BJ (cell line): ENCODE data around the gene ITGA1. TPM values are rescaled to one million over a fixed set of nuclear protein-coding genes. Genes with fewer than 3 reads are reported as not detected.

Source experiments
- CTCF ChIA-PET: fragments of 350-600 bp; formaldehyde crosslinking; extraction: SDS; loops from one replicate; lab custom pipeline; 2021; ENCODE audit warnings: antibody characterized with exemption, inconsistent platforms; lab: Yijun Ruan, JAX
- POLR2A ChIA-PET: fragments of 300-600 bp; sonication (Branson Sonifier 250); formaldehyde crosslinking; extraction: SDS; loops from one replicate; lab custom pipeline; 2021; ENCODE audit warnings: antibody characterized with exemption; lab: Charles Lee
- DNase-seq: peaks from one replicate; pipeline ENCODE4 v3.0.0-alpha.2; 2011; ENCODE audit warnings: low read depth
- H3K27me3 ChIP-seq: 2 replicates; pipeline ENCODE4 v1.6.0; 2011; ENCODE audit warnings: low read length; ENCODE audit not compliant: control insufficient read depth, insufficient read depth
- H3K36me3 ChIP-seq: 2 replicates; pipeline ENCODE4 v1.5.1; 2011; ENCODE audit warnings: low read length; ENCODE audit not compliant: control insufficient read depth, insufficient read depth
- H3K4me3 ChIP-seq: 2 replicates; pipeline ENCODE4 v1.5.1; 2011; ENCODE audit warnings: low read depth, mild to moderate bottlenecking, control low read depth, low read length
- CTCF ChIP-seq: IDR thresholded peaks from 2 replicates; pipeline ENCODE4 v1.5.1; 2011; ENCODE audit warnings: low read depth, mild to moderate bottlenecking, control low read depth, inconsistent platforms, low read length, moderate library complexity; ENCODE audit not compliant: insufficient read depth
- polyA plus RNA-seq: library from polyadenylated mRNA; depleted of rRNA; stranded (reverse); fragments of >200 nt; gene quantifications from 2 replicates; pipeline ENCODE4 v1.2.3, GENCODE V29; 2011

The ITGA1 gene
- polyA plus RNA-seq, 1 experiment: 35.2 TPM

- Histone ChIP-seq H3K27me3 (no peaks in the 10 kb centered on the region), H3K36me3 (no peaks in the 10 kb centered on the region), H3K4me3 (no peak overlapping the region)
- CTCF ChIA-PET: no interaction called here
- no peak for TF ChIP-seq CTCF
- POLR2A ChIA-PET: no interaction called here
- DNase-seq: no peak
These were observed 3.6 kb downstream of the ITGA1 start for GRCh38 chr5:52791366-52791765.

- H3K4me3 ChIP-seq: no peak overlapping the region
- CTCF ChIA-PET: no interaction called here
- no peaks in the 10 kb centered on the region for H3K36me3 ChIP-seq
- TF ChIP-seq CTCF: no peak
- POLR2A ChIA-PET: no interaction called here
- no peak for DNase-seq
- H3K27me3 ChIP-seq: no peaks in the 10 kb centered on the region
These were observed 6.8 kb downstream of the ITGA1 start for GRCh38 chr5:52794519-52794918.

GRCh38 chr5:52796031-52796430, 8.3 kb downstream of the ITGA1 start:
- no peak for DNase-seq
- no peaks in the 10 kb centered on the region for H3K27me3 ChIP-seq
- no peaks in the 10 kb centered on the region for H3K36me3 ChIP-seq
- ChIA-PET POLR2A (no interaction called here), CTCF (no interaction called here)
- TF ChIP-seq CTCF: no peak
- H3K4me3 ChIP-seq: no peak overlapping the region

- no peaks in the 10 kb centered on the region for H3K27me3 ChIP-seq
- no peak overlapping the region for H3K4me3 ChIP-seq
- TF ChIP-seq CTCF: no peak
- POLR2A ChIA-PET: no interaction called here
- peaks cover 2% of the 10 kb centered on the region; the same call in 1 of the 2 replicates for H3K36me3 ChIP-seq
- CTCF ChIA-PET: interaction anchor here (1.3 kb wide), 1 partner anchor 119 kb away, joined by 3 read pairs; no protein-coding TSS in a partner anchor
- no peak for DNase-seq
These were observed 8.9 kb downstream of the ITGA1 start for GRCh38 chr5:52796516-52797103.

GRCh38 chr5:52798938-52799337, 11.2 kb downstream of the ITGA1 start:
- ChIA-PET CTCF (interaction anchor here (0.6 to 2.6 kb wide), 9 partner anchors 10 to 135 kb away, joined by 3 to 7 read pairs (median 4); partner anchors contain the start of genes ITGA1 and PELO), POLR2A (interaction anchor here (1.0 kb wide), 1 partner anchor 11 kb away, joined by 5 read pairs; no protein-coding TSS in a partner anchor)
- Histone ChIP-seq H3K4me3 (peak overlapping the region; percentile 62), H3K36me3 (peaks cover 2% of the 10 kb centered on the region), H3K27me3 (no peaks in the 10 kb centered on the region)
- DNase-seq: no peak
- no peak for TF ChIP-seq CTCF
